IMR-90 (cell line): ENCODE results near the gene TNS3.

ENCODE experiments used
- BHLHE40 ChIP-seq: fragments of 150-350 bp; IDR thresholded peaks from 2 replicates; pipeline ENCODE4 v1.6.1; 2016; ENCODE audit warnings: mild to moderate bottlenecking, low read depth, low read length
- CEBPB ChIP-seq: IDR thresholded peaks from 2 replicates; pipeline ENCODE4 v1.6.1; 2012; ENCODE audit warnings: low read depth, low read length, improper control_type of control experiment
- CHD1 ChIP-seq: IDR thresholded peaks from 2 replicates; pipeline ENCODE4 v1.6.1; 2012; ENCODE audit warnings: low read depth, low read length, improper control_type of control experiment
- CTCF ChIP-seq: conservative IDR thresholded peaks from 2 replicates; pipeline ENCODE4 v1.5.1; 2012; ENCODE audit warnings: mild to moderate bottlenecking, low read depth, low read length, improper control_type of control experiment
- ELK1 ChIP-seq: fragments of 150-350 bp; IDR thresholded peaks from 2 replicates; pipeline ENCODE4 v1.6.1; 2016; ENCODE audit warnings: low read depth, mild to moderate bottlenecking, low read length, moderate library complexity, borderline replicate concordance
- MAFK ChIP-seq: IDR thresholded peaks from 2 replicates; pipeline ENCODE4 v1.6.1; 2012; ENCODE audit warnings: low read depth, low read length, improper control_type of control experiment
- MXI1 ChIP-seq: IDR thresholded peaks from 2 replicates; pipeline ENCODE4 v1.6.1; 2012; ENCODE audit warnings: low read depth, mild to moderate bottlenecking, low read length, moderate library complexity, borderline replicate concordance
- POLR2A ChIP-seq: IDR thresholded peaks from 2 replicates; pipeline ENCODE4 v1.6.1; 2012; ENCODE audit warnings: mild to moderate bottlenecking, low read depth, low read length
- RAD21 ChIP-seq: IDR thresholded peaks from 2 replicates; pipeline ENCODE4 v1.6.1; 2012; ENCODE audit warnings: low read length, improper control_type of control experiment
- RCOR1 ChIP-seq: IDR thresholded peaks from 2 replicates; pipeline ENCODE4 v1.6.1; 2012; ENCODE audit warnings: mild to moderate bottlenecking, low read length, improper control_type of control experiment; ENCODE audit not compliant: insufficient replicate concordance
- SMC3 ChIP-seq: fragments of 150-350 bp; IDR thresholded peaks from 2 replicates; pipeline ENCODE4 v1.6.1; 2016; ENCODE audit warnings: low read depth, mild to moderate bottlenecking, antibody characterized with exemption, low read length, moderate library complexity
- USF2 ChIP-seq: fragments of 150-350 bp; IDR thresholded peaks from 2 replicates; pipeline ENCODE4 v1.6.1; 2017; ENCODE audit warnings: mild to moderate bottlenecking, antibody characterized with exemption, low read length, low read depth

GRCh38 chr7:47622946-47623640, 41.2 kb upstream of the TNS3 start:
- TF ChIP-seq ELK1 (no peak), BHLHE40 (peak; percentile 30; the same call in 1 of the 2 replicates), POLR2A (no peak; the same call in 1 of the 2 replicates), CTCF (no peak), RAD21 (peak; percentile 29; the same call in 1 of the 2 replicates), SMC3 (no peak; the same call in 1 of the 2 replicates), RCOR1 (peak; percentile 60), CEBPB (no peak), MXI1 (peak; percentile 74), USF2 (peak; percentile 31; the same call in 1 of the 2 replicates), CHD1 (no peak), MAFK (no peak)
